D341Med (cell line): ENCODE results near the gene PRKAB1.
"Not testable (repeated sequence)": the region's sequence is repeated elsewhere in the genome, so short reads cannot be mapped to it uniquely, and the experiment has no call there.

Experiments used
- DNase-seq: peaks from one replicate; pipeline ENCODE4 v3.0.0; 2012; ENCODE audit warnings: low spot score

Gene PRKAB1

DNA sequence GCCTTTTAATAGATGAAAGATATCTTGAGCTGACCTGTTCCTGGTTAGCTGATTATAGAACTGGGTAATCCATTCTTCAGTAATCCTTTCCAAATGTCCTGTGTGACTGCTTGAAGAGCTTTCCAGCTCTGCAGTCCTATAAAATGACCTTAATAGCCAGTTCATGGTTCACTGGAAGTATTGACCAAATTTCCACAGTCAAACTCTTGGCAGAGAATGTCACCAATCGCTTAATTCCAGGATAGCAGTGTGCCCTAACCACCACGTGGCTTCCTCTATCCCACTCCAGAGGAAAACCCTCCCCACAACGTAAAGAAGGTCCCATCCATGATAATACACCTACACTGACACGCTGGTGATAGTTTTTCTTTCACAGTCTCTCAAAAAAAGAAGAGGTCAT, 17.4 kb downstream of the PRKAB1 start:
- no peak for DNase-seq

DNA sequence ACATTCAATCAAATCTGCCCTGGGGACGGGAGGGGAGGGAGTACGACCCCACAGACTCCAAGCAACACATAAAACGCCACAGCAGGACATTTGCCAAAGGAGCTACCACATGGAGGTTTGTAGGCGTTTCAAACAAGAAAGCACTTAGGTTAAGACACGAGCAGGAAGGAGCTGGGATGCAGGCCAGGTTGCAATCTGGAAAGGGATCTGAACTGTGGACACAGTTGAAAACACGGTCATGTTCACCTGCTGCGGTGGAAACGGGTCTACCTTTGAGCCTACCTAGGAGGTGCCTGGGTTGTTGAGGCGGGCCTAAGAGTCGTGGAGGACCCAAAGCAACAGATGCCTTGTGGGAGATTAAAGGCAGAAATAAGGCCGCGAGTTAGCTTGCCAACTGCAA, 18.4 kb downstream of the PRKAB1 start:
- DNase-seq: no peak

DNA sequence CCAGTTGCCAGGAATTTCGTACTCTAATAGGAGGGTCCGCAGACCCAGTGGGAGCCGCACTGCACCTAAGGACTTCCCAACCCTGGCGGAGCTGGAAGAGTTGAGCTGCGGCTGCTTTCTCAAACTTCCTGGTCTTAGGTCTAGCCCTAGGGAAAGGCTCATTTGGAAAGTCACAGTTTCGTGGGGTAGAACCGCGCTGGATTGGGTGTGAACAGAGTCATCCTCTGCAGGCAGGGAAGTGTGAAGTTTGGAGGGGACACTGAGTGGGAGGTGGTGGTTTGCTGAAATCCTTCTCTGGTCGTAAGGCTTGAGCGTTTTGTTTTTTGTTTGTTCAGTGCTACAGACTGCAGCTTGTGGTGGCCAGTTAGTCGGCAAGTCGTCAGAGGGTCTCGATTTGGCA, 18.8 kb downstream of the PRKAB1 start:
- DNase-seq: no peak

DNA sequence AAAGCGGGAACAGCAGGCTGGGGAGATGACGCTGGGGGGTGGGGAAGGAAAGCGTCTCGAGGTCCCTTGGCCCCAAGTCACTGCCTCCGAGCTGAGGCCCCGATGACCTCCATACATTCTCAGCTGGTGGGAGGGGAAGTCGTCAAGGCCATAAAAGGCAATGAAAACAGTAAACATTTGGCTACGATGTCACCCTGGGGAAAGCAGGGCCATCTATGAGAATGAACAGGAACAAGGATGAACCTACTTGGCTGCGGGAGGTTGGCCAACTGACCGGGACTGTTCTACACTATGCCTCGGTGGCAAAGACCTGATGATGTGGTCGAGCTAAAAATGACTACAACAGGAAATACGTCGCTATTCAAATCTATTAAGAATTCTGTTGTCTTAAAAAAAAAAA, 19.5 kb downstream of the PRKAB1 start:
- DNase-seq: no peak

DNA sequence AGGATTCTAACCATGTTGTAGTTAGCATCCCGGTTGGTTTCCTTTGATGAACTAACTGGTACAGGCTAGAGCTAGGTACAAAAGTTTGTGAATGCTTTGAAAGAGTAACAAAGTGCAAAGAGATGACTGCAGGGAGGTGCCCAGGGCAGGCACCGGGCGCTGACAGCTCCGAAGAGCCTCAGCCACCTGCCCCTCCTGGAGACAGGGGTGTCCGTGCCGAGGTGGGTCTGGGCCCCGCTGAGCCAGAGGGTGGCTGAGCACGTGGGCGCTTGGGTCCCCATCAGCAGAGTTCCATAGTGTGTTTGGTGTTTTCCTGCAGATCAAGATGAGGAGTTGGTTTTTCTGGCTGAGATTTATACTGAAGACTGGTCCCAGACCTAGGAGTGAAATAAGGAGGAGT, 19.9 kb downstream of the PRKAB1 start:
- DNase-seq: no peak

DNA sequence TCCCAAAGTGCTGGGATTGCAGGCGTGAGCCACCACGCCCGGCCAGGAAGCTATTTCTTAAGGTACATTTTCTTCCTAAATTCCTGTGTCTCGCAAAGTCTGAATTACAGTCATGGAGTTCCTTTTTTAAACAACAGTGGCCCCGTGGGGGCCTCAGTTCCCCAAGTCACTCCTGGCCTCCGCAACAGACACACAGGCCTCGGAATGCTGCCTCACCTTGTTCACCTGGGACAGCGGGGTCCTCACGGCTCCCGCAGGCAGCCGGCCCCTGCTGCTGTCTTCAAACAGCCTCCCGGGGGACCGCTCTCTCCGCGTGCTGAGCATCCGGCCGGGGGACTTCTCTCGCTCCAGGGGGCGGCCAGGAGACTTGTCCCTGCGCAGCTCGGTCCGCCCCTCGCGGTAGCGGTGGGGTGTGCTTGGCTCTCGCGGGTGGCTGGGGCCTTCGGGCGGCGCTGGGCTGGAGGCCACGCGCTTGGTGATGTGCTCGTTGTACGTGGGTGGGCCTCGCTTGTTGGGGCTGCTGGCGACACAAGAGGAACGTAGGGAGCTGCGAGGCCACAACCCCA, 22.1 kb downstream of the PRKAB1 start:
- no peak for DNase-seq

DNA sequence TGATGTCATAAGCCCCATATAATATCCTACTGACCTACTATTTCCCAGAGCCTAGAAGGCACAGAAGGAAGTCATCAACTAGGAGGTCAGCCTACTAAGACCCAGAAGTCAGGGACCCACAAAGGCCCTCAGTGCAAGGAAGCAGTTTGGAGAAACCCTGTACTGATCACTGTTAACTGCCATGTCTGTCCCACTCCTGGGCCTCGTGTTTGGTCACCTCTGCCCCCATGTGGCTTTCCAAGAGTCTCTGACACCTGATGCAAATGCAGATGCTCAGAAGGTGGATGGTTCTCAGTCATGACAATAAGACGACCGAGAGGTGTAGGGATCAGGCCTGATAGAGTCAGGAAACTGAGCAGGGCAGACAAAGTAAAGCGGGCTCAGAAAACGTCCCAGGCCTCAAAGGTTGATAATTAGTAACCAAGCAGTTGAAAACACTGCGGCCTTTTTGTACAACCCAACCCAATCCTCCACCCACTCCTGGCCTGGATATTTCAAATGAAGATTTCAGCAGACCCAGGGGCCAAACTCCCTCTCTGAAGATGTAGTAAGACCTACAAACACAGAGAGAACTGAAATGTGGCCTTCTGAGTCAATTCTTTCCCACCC, 23.4 kb downstream of the PRKAB1 start:
- DNase-seq: no peak

DNA sequence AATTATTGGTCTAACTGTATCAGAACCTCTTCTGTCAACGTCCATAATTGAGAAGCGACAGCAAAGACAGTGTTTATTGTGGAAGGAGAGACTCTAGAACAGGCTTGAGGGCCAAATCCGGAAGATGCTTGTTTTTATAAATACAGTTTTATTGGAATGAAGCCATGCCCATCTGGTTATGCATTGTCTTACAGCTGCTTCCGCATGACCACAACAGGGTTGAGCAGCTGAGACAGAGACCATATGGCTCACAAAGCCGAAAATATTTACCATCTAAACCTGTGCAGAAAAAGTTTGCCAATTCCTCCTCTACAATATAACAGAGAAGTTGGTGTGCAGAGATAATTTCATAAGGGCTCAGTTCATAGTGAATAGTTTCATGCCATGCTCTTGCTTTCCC, 24.5 kb downstream of the PRKAB1 start:
- DNase-seq: no peak

DNA sequence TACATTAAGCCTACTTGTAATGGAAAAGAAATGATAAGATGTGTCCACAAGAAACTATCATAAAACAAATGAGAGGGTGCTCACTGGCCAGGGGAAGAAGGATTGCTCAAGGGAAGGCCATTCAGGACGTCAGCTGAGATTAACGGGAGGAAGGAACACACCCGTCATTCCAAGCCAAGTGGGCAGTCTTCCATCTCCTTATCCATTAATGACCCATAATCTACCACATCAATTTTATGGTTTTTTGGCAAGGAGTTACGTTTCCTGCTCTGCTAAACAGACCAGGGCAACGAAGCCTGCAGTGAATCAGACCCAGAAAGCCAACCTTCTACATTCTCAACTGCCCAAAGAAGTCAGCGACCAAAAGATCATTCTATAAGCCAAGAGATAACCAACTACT, 25.1 kb downstream of the PRKAB1 start:
- DNase-seq: peak; percentile 54

DNA sequence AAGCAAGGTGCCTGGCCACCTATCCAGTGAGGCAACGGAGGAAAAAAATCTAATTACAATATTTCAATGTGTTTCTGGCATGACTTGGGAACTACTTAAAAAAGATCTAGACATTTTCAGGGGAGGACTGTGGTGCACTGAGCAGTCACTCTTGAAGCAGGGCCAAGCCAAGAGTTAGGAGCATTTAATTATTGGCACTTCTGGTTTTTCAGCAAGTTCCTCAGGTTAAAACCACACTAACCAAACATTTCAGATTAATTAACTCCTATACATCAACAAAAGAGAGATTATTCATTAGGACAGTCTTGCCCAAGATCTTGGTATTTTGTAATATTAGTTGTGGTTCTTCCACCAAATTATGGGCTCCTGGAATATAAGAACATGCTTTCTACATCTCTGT, 25.6 kb downstream of the PRKAB1 start:
- no peak for DNase-seq

DNA sequence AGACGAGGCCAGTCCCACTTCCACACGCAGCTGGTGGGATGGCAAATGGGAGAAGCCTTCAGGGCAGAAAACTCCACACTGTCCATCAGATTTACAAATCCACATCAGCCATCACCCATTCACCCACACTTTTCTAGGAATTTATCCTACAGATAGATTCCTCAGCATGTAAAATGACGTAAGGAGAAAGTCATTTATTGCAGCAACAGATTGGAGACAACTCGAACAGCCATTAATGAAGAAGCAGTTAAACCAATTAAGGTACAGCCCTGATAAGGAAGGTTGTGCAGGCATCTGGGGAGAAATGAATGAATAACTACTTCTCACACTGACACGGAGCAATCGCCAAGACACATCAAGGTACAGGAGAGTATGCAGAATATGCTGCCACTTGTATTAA, 26.2 kb downstream of the PRKAB1 start:
- no peak for DNase-seq

DNA sequence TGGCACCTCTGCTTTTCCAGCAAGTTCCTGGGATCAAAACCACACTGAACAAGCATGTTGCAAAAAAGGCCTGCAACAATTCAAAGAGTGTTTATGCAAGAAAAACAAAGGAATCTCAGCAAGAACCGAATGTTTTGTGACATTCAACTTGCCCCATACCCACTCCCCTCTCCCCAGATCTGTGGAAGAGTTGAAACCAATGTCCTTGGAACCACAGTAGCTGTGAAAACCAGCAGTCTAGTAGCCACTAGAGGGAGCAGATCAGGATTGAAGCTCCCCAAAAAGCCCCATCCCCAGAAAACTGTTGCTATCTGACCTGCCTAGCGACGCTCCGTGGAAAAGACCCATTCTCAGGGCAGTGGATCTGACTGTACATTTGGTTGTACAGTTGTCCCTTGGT, 27.1 kb downstream of the PRKAB1 start:
- no peak for DNase-seq

DNA sequence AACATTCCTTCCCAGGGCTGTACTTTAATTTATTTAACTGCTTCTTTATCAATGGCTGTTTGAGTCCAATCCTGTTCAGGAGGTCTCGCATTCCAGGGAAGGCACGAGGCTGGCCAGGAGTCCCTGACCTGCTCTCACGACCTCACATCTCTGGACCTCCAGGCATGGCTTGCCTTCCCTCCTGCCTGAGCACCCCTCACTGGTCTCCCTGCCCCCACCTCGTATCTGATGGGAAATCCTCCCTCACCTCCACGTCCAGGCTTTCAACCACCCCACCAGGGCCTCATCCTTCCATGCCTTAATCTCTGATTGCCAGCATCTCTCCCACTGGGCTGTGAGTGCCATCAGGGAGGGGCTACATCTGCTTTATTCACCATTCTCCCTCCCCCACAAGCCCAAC, 29.0 kb downstream of the PRKAB1 start:
- no peak for DNase-seq

DNA sequence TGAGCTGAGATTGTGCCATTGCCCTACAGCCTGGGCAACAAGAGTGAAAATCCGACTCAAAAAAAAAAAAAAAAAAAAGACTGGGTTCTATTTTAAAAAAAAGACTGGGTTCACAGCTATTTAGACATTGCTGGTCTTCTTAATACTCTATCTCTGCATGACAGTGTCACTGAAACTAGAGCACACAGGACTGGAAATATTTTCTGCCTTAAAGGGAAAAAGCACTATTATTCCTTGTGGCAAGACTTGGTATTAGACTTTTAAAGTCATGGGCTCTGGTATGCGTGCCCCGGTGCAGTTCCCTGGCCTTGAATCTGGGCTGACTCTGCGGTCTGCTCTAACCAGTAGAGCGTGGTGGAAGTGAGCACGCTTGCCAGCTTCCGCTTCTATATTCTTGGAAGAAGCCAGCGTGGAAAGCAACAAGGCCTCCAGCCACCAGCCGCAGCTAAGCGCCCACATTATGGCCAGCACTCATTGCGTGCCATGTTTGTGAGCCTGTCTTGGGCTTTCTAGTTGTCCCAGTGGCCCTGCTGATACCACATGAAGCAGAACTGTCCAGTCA, 31.3 kb downstream of the PRKAB1 start:
- no peak for DNase-seq

DNA sequence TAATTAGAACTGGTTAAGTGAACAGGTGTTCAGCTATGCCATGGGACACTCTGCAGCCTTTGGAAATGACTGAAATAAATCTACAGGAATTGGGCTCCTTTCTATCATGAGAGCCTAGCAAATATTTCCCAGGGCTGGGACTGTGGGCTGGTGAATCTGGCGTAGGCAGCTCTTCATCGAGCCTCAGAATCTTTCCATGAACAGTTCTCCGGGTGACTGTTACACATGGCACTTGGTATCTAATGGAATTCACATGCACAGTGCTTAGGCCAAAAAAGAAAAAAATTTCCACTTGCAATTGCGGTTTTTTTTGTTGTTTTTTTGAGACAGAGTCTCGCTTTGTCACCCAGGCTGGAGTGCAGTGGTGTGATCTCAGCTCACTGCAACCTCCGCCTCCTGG, 32.1 kb downstream of the PRKAB1 start:
- no peak for DNase-seq

DNA sequence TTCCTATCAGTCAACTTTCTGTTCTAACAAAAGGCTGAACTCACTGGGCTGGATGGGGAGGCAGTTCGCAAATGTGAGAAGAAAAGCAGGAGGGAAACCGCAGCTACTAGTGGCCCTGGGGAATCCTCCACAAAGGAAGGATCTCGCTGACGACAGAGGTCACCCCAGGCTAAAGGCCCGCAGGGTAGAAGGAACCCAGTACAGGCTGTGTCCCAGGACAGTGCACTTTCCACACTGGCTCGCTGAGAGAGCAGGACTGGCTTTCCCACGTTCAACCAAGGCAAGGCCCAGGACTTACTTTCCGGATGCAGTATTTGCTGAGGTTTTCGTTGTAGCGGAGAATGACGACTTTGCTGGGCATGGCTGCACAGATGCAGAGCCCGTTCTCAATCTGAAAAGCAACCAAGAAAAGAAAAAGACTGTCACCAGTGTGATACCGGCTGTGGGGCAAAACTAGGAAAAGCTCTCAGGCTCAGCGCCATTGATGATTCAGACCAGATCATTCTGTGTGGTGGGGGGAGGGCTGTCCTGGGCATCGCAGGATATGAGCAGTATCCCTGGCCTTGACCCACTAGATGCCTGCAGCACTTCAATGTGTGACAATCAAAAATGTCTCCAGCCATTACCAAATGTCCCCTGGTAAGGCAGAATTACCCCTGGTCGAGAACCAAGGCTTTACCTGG, 36.3 kb downstream of the PRKAB1 start:
- no peak for DNase-seq

DNA sequence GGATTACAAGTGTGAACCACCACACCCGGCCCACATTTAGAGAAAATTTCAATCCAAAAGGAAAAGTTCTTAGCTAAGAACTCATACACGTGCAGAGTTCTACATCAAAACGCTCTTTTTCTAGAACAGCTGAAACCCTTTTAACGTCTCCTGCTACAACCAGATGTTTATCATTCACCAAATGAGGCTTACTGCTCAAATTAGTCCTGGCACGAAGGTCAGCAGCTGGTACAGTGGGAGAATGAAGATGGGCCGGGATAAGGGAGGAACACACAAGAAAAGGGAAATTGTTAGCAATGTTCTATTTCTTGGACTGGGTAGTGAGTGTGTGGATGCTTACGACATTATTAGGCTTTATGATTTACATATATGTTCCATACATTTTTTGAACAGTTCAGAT, 37.2 kb downstream of the PRKAB1 start:
- DNase-seq: no peak

DNA sequence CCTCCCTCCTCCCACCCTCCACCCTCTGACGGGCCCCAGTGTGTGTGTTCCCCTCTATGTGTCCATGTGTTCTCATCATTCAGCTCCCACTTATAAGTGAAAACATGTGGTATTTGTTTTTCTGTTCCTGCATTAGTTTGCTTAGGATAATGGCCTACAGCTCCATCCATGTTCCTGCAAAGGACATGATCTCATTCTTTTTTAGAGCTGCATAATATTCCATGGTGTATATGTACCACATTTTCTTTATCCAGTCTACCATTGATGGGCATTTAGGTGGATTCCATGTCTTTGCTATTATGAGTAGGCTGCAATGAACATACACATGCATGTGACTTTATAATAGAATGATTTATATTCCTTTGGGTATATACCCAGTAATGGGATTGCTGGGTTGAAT, 38.5 kb downstream of the PRKAB1 start:
- DNase-seq: not testable (repeated sequence)

DNA sequence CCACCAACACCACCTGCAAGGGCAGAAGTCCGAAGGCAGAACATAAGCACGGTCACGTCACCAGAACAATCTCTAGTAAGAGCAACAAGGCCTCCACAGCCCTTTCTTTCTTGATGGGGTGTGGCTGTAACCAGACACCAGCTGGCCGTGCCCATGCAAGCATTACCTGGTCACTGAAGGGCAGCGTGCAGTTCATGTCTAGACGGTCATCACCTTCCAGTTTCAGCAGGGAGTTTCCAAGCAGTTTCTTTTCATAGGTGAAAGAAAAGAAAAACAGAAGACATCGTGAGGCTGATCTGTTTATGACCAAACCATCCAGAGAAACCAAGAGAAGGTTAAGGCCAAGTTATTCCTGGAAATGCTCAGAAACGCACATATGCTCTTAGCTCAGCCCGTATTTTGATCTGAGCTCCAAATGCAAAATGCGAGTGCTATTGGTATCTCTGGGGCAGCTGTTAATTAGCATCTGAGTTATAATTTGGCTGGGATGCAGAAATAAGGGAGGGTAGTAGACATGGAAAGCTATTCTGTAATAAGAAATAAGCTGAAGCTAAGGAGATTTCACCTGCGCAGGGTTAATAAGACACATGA, 42.5 kb downstream of the PRKAB1 start:
- no peak for DNase-seq

DNA sequence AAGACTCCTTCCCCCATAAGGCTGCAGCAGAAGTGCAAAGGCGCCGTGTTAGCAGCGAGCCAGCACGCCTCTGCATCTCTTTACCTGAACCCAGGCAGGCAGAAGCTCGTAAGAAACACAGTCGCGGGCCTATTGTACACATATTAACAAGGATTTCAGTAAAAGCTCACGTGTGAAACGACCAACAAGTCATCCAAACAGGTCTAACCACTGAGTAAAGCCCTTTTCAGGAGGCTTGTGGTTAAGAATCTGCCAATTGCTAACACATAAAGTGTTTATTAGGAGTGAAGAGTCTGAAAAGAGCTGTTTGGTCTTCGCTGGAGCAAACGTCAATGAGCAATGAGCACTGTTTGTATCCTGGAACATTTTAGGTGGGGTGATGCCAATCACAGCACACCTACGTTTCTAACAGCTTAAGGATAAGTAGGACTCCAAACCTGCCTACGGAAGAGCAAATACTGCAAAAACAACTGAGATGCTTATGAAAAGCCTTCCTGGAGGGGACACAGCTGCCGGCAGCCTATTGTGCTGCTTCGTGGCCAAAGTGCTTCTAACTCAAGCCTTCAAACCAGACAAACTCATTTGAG, 43.1 kb downstream of the PRKAB1 start:
- DNase-seq: no peak

DNA sequence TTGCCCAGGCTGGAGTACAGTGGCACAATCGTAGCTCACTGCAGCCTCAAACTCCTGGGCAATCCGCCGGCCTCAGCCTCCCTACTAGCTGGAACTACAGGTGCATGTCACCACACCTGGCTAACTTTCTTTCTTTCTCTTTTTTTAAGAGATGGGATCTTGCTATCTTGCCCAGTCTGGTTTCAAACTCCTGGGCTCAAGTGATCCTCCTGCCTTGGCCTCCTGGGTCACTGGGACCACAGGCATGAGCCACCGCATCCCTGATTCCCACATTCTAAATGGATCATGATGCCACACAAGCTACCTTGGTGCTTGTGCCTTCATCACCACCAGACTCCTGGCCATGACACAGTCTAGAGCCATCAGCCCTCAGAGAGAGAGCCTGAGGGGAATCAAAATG, 43.8 kb downstream of the PRKAB1 start:
- no peak for DNase-seq

DNA sequence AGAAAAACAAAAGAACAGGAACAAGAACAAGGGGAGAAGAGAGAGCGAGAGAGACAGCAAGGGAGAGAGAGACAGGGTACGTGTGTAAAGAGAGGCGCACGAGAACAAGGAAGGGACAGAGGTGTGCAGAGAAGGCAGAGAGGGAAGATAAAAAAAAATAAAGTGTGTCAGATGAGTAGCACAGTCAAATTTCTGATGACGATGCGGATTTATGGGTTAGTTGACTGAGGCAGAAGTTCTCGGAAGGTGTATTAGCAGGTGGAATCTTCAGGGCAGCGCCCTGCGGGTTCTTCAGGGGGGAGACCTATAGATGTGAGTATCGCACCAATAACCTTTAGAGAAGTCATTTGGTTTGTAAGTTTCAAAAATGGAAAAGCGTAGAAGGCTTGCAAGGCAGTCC, 44.8 kb downstream of the PRKAB1 start:
- DNase-seq: no peak

DNA sequence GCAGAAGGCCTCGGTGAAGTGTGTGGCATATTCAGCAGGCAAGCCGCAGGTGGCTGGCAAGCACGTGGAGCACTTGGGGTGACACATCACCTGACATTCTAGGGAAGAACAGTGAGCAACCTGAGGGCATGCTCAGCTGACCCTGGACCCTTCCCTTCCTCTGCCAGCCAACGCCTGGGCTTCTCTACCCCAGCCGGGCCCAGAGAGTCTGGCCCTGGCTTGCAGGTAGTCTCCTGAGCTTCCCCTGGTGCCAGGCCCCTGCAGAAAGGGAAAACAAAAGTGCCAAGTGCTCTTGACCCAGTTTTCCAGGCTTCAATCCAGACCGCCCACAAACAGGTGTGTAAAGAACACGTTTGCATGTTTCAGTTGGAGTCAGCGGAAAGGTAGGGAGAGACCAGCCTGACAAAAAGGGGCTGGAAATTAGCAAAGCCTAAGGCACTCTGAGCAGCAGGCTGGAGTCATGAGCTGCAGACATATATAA, 45.7 kb downstream of the PRKAB1 start:
- DNase-seq: no peak
